VCaP (cell line): ENCODE measurements around the gene ZNF862.

Experiments
- H3K27ac ChIP-seq: fragments of 450-650 bp; 2 replicates; pipeline ENCODE4 v1.5.1; 2017
- CTCF ChIP-seq: fragments of 450-650 bp; conservative IDR thresholded peaks from 2 replicates; pipeline ENCODE4 v1.5.1; 2017; ENCODE audit warnings: mild to moderate bottlenecking, moderate library complexity

ZNF862 gene

GRCh38 chr7:149865437-149865836, 27.3 kb downstream of the ZNF862 start:
- no peak for TF ChIP-seq CTCF
- H3K27ac ChIP-seq, result no peak overlapping the region

- TF ChIP-seq CTCF, result no peak
- H3K27ac ChIP-seq, result no peak overlapping the region
These were observed 28.1 kb downstream of the ZNF862 start for GRCh38 chr7:149866139-149866778.

GRCh38 chr7:149866779-149867447, 28.7 kb downstream of the ZNF862 start:
- TF ChIP-seq CTCF, result no peak
- H3K27ac ChIP-seq, result no peak overlapping the region

GRCh38 chr7:149867762-149868622, 29.8 kb downstream of the ZNF862 start:
- no peak overlapping the region for H3K27ac ChIP-seq
- TF ChIP-seq CTCF, result no peak

GRCh38 chr7:149868623-149869290, 30.6 kb downstream of the ZNF862 start:
- H3K27ac ChIP-seq, result no peak overlapping the region
- no peak for TF ChIP-seq CTCF

GRCh38 chr7:149869291-149869650, 31.1 kb downstream of the ZNF862 start:
- TF ChIP-seq CTCF, result no peak
- H3K27ac ChIP-seq, result no peak overlapping the region

- peak overlapping the region; percentile 99; the same call in 1 of the 2 replicates for H3K27ac ChIP-seq
These were observed 31.7 kb downstream of the ZNF862 start for GRCh38 chr7:149869867-149870266.

More at GRCh38 chr7:149869867-149870266, 31.7 kb downstream of the ZNF862 start:
- no peak for TF ChIP-seq CTCF
